Activated CD4-positive, alpha-beta T cell treated with anti-CD3 and anti-CD28 coated beads, Interleukin-2, amount 50 U/mL, for 48 hours (primary cell): ENCODE data around the gene FNDC10.

Source experiments
- DNase-seq, 2 experiments: peaks; one replicate each; pipeline ENCODE4 v3.0.0-alpha.2; 2020

FNDC10 gene

GRCh38 chr1:1616045-1616790 is 16.3 kb upstream of the FNDC10 start:
- DNase-seq: peak; percentile 47 to 50

- peak; percentile 95 to 96 for DNase-seq
Observed at GRCh38 chr1:1615256-1616044, 15.5 kb upstream of the FNDC10 start, which contains the start of gene MIB2. Gene MIB2 (plus strand): TSS chr1:1615500. CDS start chr1:1623453, 7,953 bp downstream.

GRCh38 chr1:1614954-1615255 is 15.0 kb upstream of the FNDC10 start:
- DNase-seq: no peak

- DNase-seq: peak; percentile 66 to 73
Observed at GRCh38 chr1:1614204-1614953, 14.4 kb upstream of the FNDC10 start.

- no peak for DNase-seq
Observed at GRCh38 chr1:1613509-1614082, 13.7 kb upstream of the FNDC10 start.

- no peak for DNase-seq
Observed at GRCh38 chr1:1612104-1612400, 12.1 kb upstream of the FNDC10 start.

GRCh38 chr1:1610796-1611195 is 10.9 kb upstream of the FNDC10 start:
- no peak for DNase-seq

- DNase-seq: no peak
Observed at GRCh38 chr1:1609822-1610485, 10.0 kb upstream of the FNDC10 start.

GRCh38 chr1:1606232-1606631 is 6.3 kb upstream of the FNDC10 start:
- no peak for DNase-seq

GRCh38 chr1:1605724-1606123 is 5.8 kb upstream of the FNDC10 start:
- DNase-seq: no peak

- DNase-seq: no peak
Observed at GRCh38 chr1:1605034-1605591, 5.2 kb upstream of the FNDC10 start.

- no peak for DNase-seq
Observed at GRCh38 chr1:1604374-1605033, 4.6 kb upstream of the FNDC10 start.

- no peak for DNase-seq
Observed at GRCh38 chr1:1603671-1604373, 3.9 kb upstream of the FNDC10 start.

GRCh38 chr1:1602968-1603506 is 3.1 kb upstream of the FNDC10 start:
- no peak for DNase-seq

GRCh38 chr1:1602304-1602967 is 2.5 kb upstream of the FNDC10 start:
- DNase-seq: no peak

- DNase-seq: no peak
Observed at GRCh38 chr1:1601564-1602303, 1.8 kb upstream of the FNDC10 start.

GRCh38 chr1:1600861-1601563 is 1.1 kb upstream of the FNDC10 start:
- DNase-seq: no peak

GRCh38 chr1:1599030-1599934 is 653 bp downstream of the FNDC10 start:
- peak in 1 of 2 experiments; percentile 35 for DNase-seq
